ENCODE results near the gene NLGN1. TPM values are rescaled to one million over a fixed set of nuclear protein-coding genes. Genes with fewer than 3 reads are reported as not detected.

The NLGN1 gene
- total RNA-seq, 2 donors from 2014 or later: 0.36 to 11.7 TPM

- H3K4me3 ChIP-seq: no peak overlapping the region
- H3K27ac ChIP-seq: no peak overlapping the region
- no peak for DNase-seq (ENCODE audit: low spot score)
- H3K9me3 ChIP-seq: no peaks in the 10 kb centered on the region
- H3K27me3 ChIP-seq (replicated peaks; ENCODE audit: insufficient read depth): no peaks in the 10 kb centered on the region
- intact Hi-C loops (cut with DNase I): no loop called here
- TF ChIP-seq CTCF (IDR thresholded peaks at IDR 0.05): no peak
- H3K36me3 ChIP-seq: no peaks in the 10 kb centered on the region
- H3K4me1 ChIP-seq (replicated peaks): no peaks in the 10 kb centered on the region
These were observed 478.9 kb downstream of the NLGN1 start for GRCh38 chr3:173876476-173876875.

- H3K4me1 ChIP-seq (replicated peaks): no peaks in the 10 kb centered on the region
- no peak overlapping the region for H3K27ac ChIP-seq
- H3K4me3 ChIP-seq: no peak overlapping the region
- no peaks in the 10 kb centered on the region for H3K27me3 ChIP-seq (replicated peaks; ENCODE audit: insufficient read depth)
- TF ChIP-seq POLR2AphosphoS5 (IDR thresholded peaks at IDR 0.05) (no peak), CTCF (IDR thresholded peaks at IDR 0.05) (no peak), POLR2A (IDR thresholded peaks at IDR 0.05) (no peak)
- no peaks in the 10 kb centered on the region for H3K36me3 ChIP-seq
- no peaks in the 10 kb centered on the region for H3K9me3 ChIP-seq
- no peak for DNase-seq (ENCODE audit: low spot score)
- intact Hi-C loops (cut with DNase I): no loop called here
These were observed 490.3 kb downstream of the NLGN1 start for GRCh38 chr3:173887888-173888287.

GRCh38 chr3:173889596-173889995 lies 492.1 kb downstream of the NLGN1 start:
- intact Hi-C loops (cut with DNase I): no loop called here
- 13% methylated on average over 4 of the region's 4 CpGs for WGBS
- Histone ChIP-seq H3K27me3 (replicated peaks; ENCODE audit: insufficient read depth) (no peaks in the 10 kb centered on the region), H3K36me3 (no peaks in the 10 kb centered on the region), H3K27ac (peak overlapping the region in 1 of 2 donors; percentile 9), H3K9me3 (no peaks in the 10 kb centered on the region), H3K4me1 (replicated peaks) (no peaks in the 10 kb centered on the region), H3K4me3 (no peak overlapping the region)
- DNase-seq (ENCODE audit: low spot score): peak; percentile 55
- TF ChIP-seq POLR2AphosphoS5 (IDR thresholded peaks at IDR 0.05) (peak; percentile 67), POLR2A (IDR thresholded peaks at IDR 0.05) (no peak)

GRCh38 chr3:173890091-173890490 lies 492.5 kb downstream of the NLGN1 start:
- TF ChIP-seq CTCF (IDR thresholded peaks at IDR 0.05) (no peak), POLR2A (IDR thresholded peaks at IDR 0.05) (no peak), POLR2AphosphoS5 (IDR thresholded peaks at IDR 0.05) (no peak)
- H3K9me3 ChIP-seq: no peaks in the 10 kb centered on the region
- intact Hi-C loops (cut with DNase I): no loop called here
- H3K27ac ChIP-seq: no peak overlapping the region
- no peak overlapping the region for H3K4me3 ChIP-seq
- WGBS: 48% methylated on average over 4 of the region's 4 CpGs
- no peaks in the 10 kb centered on the region for H3K4me1 ChIP-seq (replicated peaks)
- no peak for DNase-seq (ENCODE audit: low spot score)
- no peaks in the 10 kb centered on the region for H3K36me3 ChIP-seq
- no peaks in the 10 kb centered on the region for H3K27me3 ChIP-seq (replicated peaks; ENCODE audit: insufficient read depth)

GRCh38 chr3:173891272-173892100 lies 493.9 kb downstream of the NLGN1 start:
- no peak for DNase-seq (ENCODE audit: low spot score)
- no peak overlapping the region for H3K27ac ChIP-seq
- WGBS: 86% methylated on average over 4 of the region's 4 CpGs
- H3K36me3 ChIP-seq: no peaks in the 10 kb centered on the region
- no peaks in the 10 kb centered on the region for H3K27me3 ChIP-seq (replicated peaks; ENCODE audit: insufficient read depth)
- TF ChIP-seq POLR2AphosphoS5 (IDR thresholded peaks at IDR 0.05): no peak
- TF ChIP-seq POLR2A (IDR thresholded peaks at IDR 0.05): no peak
- TF ChIP-seq CTCF (IDR thresholded peaks at IDR 0.05): no peak
- no peaks in the 10 kb centered on the region for H3K4me1 ChIP-seq (replicated peaks)
- H3K4me3 ChIP-seq: no peak overlapping the region
- H3K9me3 ChIP-seq: no peaks in the 10 kb centered on the region
- intact Hi-C loops (cut with DNase I): no loop called here
